T-helper 2 cell treated with Interferon-gamma antibody and Interleukin-4, amounts not matched to agents 5 μg/mL and 100 μg/mL, for 36 hours (primary cell): Measurements from ENCODE around the gene PPP1CC.
"Not testable (repeated sequence)": the region's sequence is repeated elsewhere in the genome, so short reads cannot be mapped to it uniquely, and the experiment has no call there.

Experiments
- DNase-seq: peaks from one replicate; pipeline ENCODE4 v3.0.0; 2021; ENCODE audit warnings: low spot score
- H3K27ac Mint-ChIP-seq: one replicate; pipeline ENCODE4 v1.8.0; 2021; ENCODE audit warnings: mild to moderate bottlenecking, mixed read lengths
- H3K27me3 Mint-ChIP-seq: one replicate; pipeline ENCODE4 v1.8.0; 2021; ENCODE audit warnings: low read depth, mixed read lengths
- H3K36me3 Mint-ChIP-seq: one replicate; pipeline ENCODE4 v1.8.0; 2021; ENCODE audit warnings: low read depth, mixed read lengths
- H3K4me1 Mint-ChIP-seq: one replicate; pipeline ENCODE4 v1.8.0; 2021; ENCODE audit warnings: low read depth, mixed read lengths
- H3K4me3 Mint-ChIP-seq: one replicate; pipeline ENCODE4 v1.8.0; 2022; ENCODE audit warnings: mild to moderate bottlenecking, moderate library complexity, mixed read lengths
- H3K9me3 Mint-ChIP-seq: one replicate; pipeline ENCODE4 v1.8.0; 2021; ENCODE audit warnings: mixed read lengths

Gene PPP1CC

DNA sequence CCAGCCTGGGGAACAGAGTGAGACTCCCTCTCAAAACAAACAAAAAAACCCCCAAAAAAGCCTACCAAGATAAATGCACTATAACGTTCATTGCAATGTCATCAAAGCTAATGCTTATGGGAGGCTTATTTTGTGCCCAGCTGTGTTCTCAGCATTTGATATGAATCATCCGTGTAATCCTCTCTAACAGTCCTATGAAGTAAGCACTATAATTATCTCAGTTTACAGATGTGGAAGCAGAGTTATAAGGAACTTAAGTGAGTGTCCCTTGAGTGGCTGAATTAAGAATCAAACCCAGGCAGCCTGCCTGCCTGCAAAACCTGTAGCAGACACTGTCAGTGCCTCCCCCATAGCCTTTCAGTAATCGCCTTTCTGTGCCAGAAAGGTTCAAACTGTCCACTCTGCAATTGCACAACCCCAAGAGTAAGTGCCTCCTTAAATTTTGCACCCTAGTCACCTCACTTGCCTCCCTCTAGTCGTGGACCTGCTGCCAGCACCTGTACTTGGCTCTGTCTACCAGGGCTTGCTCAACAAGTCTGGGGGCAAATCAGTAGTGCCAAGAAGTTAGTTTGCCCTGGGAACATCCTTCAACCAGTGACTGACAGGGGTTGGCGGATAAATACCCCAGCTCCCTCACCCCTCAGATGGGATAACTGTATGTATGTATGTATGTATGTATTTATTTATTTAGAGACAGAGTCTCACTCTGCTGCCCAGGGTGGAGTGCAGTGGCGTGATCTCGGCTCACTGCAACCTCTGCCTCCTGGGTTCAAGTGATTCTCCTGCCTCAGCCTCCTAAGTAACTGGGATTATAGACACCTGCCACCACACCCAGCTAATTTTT lies 23.8 kb upstream of the PPP1CC start:
- Mint-ChIP-seq H3K27me3 (no peaks in the 10 kb centered on the region), H3K36me3 (peaks cover under 1% of the 10 kb centered on the region)

GRCh38 chr12:110765572-110765971 lies 22.9 kb upstream of the PPP1CC start:
- not testable (repeated sequence) for H3K36me3 Mint-ChIP-seq, H3K9me3 Mint-ChIP-seq, DNase-seq, H3K4me3 Mint-ChIP-seq, H3K27ac Mint-ChIP-seq, H3K27me3 Mint-ChIP-seq, H3K4me1 Mint-ChIP-seq

More for the DNA sequence above, 23.8 kb upstream of the PPP1CC start:
- H3K9me3 Mint-ChIP-seq, result peaks cover 6% of the 10 kb centered on the region
- peaks cover 1% of the 10 kb centered on the region for H3K4me1 Mint-ChIP-seq
- no peak overlapping the region for H3K27ac Mint-ChIP-seq
- DNase-seq, result no peak
- H3K4me3 Mint-ChIP-seq, result no peak overlapping the region

DNA sequence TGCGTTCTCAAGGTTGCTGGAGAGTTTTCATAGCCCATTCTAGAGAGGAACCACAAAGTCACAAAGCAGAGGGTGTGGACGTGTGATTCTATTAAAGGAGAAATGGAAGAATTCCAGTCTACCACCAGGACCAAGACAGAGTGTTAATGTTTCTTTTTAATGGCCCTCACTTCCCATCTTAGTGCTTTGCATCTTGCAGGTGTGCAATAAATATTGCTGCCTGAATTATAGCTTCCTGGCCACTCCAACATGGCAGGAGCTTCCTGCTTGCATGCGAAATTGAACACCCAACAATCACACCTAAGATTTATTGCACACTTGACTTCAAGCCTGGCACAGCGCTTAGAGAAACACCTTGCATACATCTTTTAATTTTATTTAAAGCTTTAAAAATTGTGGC lies 22.4 kb upstream of the PPP1CC start:
- Mint-ChIP-seq H3K27me3 (no peaks in the 10 kb centered on the region), H3K4me1 (no peaks in the 10 kb centered on the region), H3K4me3 (no peak overlapping the region), H3K36me3 (no peaks in the 10 kb centered on the region), H3K9me3 (peaks cover 6% of the 10 kb centered on the region), H3K27ac (no peak overlapping the region)
- no peak for DNase-seq

- Mint-ChIP-seq H3K4me3 (no peak overlapping the region), H3K4me1 (no peaks in the 10 kb centered on the region), H3K36me3 (no peaks in the 10 kb centered on the region), H3K27me3 (no peaks in the 10 kb centered on the region), H3K9me3 (no peaks in the 10 kb centered on the region), H3K27ac (no peak overlapping the region)
- DNase-seq, result no peak
Measured at GRCh38 chr12:110763583-110763982, 20.9 kb upstream of the PPP1CC start.

- Mint-ChIP-seq H3K36me3 (no peaks in the 10 kb centered on the region), H3K9me3 (no peaks in the 10 kb centered on the region), H3K4me1 (no peaks in the 10 kb centered on the region), H3K4me3 (no peak overlapping the region), H3K27me3 (no peaks in the 10 kb centered on the region), H3K27ac (no peak overlapping the region)
- DNase-seq, result no peak
Measured at GRCh38 chr12:110762891-110763290, 20.2 kb upstream of the PPP1CC start.

- H3K4me1 Mint-ChIP-seq, result no peaks in the 10 kb centered on the region
- no peak overlapping the region for H3K27ac Mint-ChIP-seq
- H3K4me3 Mint-ChIP-seq, result no peak overlapping the region
- H3K27me3 Mint-ChIP-seq, result no peaks in the 10 kb centered on the region
- H3K9me3 Mint-ChIP-seq, result no peaks in the 10 kb centered on the region
- H3K36me3 Mint-ChIP-seq, result no peaks in the 10 kb centered on the region
- DNase-seq, result no peak
Measured at GRCh38 chr12:110760204-110760609, 17.5 kb upstream of the PPP1CC start.

GRCh38 chr12:110758922-110759321 lies 16.2 kb upstream of the PPP1CC start:
- H3K27ac Mint-ChIP-seq, result no peak overlapping the region

DNA sequence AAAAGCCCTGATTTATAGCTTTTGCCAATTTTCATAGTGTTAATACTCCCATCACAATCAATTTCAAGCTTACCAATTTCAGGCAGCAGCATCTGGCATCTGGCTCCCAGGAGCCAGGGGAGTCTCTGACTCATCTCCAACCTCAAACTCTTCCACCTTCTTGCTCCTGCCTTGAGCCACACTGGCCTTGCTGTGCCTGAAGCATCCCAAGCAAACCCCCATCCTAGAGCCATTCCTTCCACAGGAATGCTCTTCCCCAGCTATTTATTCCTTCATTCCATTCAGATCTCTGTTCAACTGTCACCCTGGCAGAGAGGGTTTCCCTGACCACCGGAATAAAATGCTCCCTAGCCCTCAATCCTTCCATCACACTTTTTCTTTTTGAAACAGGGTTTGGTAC lies 13.9 kb upstream of the PPP1CC start:
- Mint-ChIP-seq H3K36me3 (no peaks in the 10 kb centered on the region), H3K9me3 (no peaks in the 10 kb centered on the region), H3K27ac (no peak overlapping the region), H3K4me3 (no peak overlapping the region), H3K4me1 (no peaks in the 10 kb centered on the region), H3K27me3 (no peaks in the 10 kb centered on the region)
- no peak for DNase-seq

More at GRCh38 chr12:110758922-110759321, 16.2 kb upstream of the PPP1CC start:
- no peaks in the 10 kb centered on the region for H3K4me1 Mint-ChIP-seq
- H3K27me3 Mint-ChIP-seq, result no peaks in the 10 kb centered on the region
- no peak for DNase-seq
- H3K4me3 Mint-ChIP-seq, result no peak overlapping the region
- no peaks in the 10 kb centered on the region for H3K36me3 Mint-ChIP-seq
- no peaks in the 10 kb centered on the region for H3K9me3 Mint-ChIP-seq

DNA sequence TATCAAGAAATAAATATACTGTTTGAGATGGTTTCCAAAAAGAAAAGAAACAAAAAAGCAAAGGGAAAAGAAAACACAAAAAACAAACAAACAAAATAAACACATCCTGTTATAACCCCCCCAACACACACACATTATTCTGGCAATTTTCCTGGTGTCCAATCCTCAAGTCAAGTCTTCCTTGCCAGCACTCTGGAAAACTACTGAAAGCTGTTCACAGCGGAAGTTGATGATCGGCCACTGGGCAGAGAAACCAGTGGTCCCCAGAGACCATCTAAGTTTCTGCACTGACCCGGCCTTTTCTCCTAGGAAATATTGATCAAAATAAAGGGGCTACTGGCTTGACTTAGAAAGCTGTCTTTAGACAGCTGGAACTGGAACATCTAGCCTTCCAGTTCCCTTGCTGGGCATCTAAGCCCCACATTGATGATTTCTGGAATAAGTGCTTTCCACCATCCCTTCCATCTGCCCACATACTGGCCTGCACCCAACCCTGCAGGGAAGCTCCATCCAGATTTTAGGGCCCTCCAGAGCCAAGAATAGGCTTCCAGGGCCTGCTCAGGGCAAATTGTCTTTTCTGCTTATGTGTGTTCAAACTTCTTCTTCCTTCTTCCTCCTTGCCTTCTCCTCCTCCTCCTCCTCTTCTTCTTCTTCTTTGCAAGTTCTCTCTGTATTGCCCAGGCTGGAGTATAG lies 11.6 kb upstream of the PPP1CC start:
- Mint-ChIP-seq H3K4me1 (no peaks in the 10 kb centered on the region), H3K27ac (no peak overlapping the region), H3K4me3 (no peak overlapping the region), H3K27me3 (no peaks in the 10 kb centered on the region), H3K9me3 (no peaks in the 10 kb centered on the region), H3K36me3 (no peaks in the 10 kb centered on the region)
- no peak for DNase-seq

- H3K27ac Mint-ChIP-seq, result no peak overlapping the region
- H3K4me1 Mint-ChIP-seq, result no peaks in the 10 kb centered on the region
- H3K36me3 Mint-ChIP-seq, result no peaks in the 10 kb centered on the region
Measured at GRCh38 chr12:110750784-110751461, 8.2 kb upstream of the PPP1CC start.

DNA sequence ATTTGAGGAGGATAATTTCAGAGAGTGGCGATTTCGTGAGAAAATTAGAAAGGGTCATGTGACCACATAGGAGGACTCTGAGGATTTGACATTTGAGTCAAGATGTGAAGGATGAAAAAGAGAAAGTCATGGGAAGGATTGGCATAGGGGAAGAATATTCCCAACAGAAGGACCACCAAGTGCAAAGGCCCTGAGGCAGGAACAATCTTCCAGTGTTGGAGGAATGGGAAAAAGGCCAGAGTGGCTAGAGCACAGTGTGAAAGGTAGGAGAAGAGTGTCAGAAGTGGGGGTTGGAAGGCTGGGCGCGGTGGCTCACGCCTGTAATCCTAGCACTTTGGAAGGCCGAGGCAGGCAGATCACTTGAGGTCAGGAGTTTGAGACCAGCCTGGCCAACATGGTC lies 3.9 kb upstream of the PPP1CC start:
- no peak for DNase-seq
- no peak overlapping the region for H3K4me3 Mint-ChIP-seq
- no peak overlapping the region for H3K27ac Mint-ChIP-seq
- H3K27me3 Mint-ChIP-seq, result no peaks in the 10 kb centered on the region
- H3K4me1 Mint-ChIP-seq, result peaks cover 8% of the 10 kb centered on the region
- no peaks in the 10 kb centered on the region for H3K9me3 Mint-ChIP-seq
- H3K36me3 Mint-ChIP-seq, result peaks cover 4% of the 10 kb centered on the region

More at GRCh38 chr12:110750784-110751461, 8.2 kb upstream of the PPP1CC start:
- H3K9me3 Mint-ChIP-seq, result no peaks in the 10 kb centered on the region
- DNase-seq, result no peak
- no peak overlapping the region for H3K4me3 Mint-ChIP-seq
- H3K27me3 Mint-ChIP-seq, result no peaks in the 10 kb centered on the region

DNA sequence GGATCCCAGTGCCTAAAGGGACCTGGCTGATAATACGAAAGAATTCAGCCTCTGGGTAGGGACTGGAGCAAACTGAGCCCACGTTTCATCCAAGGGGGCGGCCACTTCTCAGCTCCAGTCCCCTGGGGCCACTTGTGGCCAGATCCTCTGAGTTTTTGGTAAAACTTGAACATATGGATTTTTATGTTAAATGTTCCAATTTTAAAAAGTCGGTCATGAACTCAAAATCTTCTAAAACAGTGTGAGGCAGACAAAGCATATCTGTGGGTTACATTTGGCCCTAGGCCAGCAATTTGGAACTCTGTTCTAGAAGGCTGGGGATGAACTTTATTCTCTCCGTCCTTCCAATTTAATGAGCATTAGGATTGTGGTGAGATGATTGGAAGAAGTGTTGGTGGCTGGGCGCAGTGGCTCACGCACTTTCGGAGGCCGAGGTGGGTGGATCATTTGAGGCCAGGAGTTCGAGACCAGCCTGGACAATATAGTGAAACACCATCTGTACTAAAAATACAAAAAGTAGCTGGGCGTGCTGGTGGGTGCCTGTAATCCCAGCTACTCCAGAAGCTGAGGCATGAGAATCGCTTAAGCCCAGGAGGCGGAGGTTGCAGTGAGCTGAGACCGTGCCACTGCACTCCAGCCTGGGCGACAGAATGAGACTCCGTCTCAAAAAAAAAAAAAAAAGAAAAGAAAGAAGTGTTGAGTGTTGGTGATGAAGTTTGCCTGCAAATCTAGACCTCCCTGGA lies 3.0 kb upstream of the PPP1CC start:
- DNase-seq, result no peak
- Mint-ChIP-seq H3K4me1 (peaks cover 13% of the 10 kb centered on the region), H3K36me3 (peaks cover 12% of the 10 kb centered on the region), H3K9me3 (no peaks in the 10 kb centered on the region), H3K27me3 (no peaks in the 10 kb centered on the region), H3K4me3 (no peak overlapping the region), H3K27ac (no peak overlapping the region)

GRCh38 chr12:110744601-110745264 lies 2.0 kb upstream of the PPP1CC start:
- H3K9me3 Mint-ChIP-seq, result no peaks in the 10 kb centered on the region
- peaks cover 22% of the 10 kb centered on the region for H3K4me1 Mint-ChIP-seq
- peaks cover 20% of the 10 kb centered on the region for H3K36me3 Mint-ChIP-seq
- H3K27ac Mint-ChIP-seq, result no peak overlapping the region
- H3K4me3 Mint-ChIP-seq, result no peak overlapping the region
- no peaks in the 10 kb centered on the region for H3K27me3 Mint-ChIP-seq
- no peak for DNase-seq
